Measurements from ENCODE around the gene WDR6.

The WDR6 gene

DNA sequence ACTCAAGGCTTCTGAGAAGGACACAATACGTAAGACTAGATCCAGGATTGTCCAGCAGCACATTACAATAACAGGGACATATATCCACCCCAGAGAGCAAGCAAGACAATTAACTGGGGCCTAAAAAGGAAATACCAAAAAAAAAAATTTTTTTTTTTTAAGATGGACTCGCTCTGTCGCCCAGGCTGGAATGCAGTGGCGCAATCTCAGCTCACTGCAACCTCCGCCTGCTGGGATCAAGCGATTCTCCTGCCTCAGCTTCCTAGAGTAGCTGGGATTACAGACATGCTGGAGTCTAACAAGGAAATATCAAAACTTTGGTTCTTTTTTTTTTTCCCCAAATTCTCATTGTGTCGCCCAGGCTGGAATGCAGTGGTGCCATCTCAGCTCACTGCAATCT, 50.8 kb downstream of the WDR6 start:
- no peak for DNase-seq (ENCODE audit: low read depth)
- TF ChIP-seq, protein P1, sequence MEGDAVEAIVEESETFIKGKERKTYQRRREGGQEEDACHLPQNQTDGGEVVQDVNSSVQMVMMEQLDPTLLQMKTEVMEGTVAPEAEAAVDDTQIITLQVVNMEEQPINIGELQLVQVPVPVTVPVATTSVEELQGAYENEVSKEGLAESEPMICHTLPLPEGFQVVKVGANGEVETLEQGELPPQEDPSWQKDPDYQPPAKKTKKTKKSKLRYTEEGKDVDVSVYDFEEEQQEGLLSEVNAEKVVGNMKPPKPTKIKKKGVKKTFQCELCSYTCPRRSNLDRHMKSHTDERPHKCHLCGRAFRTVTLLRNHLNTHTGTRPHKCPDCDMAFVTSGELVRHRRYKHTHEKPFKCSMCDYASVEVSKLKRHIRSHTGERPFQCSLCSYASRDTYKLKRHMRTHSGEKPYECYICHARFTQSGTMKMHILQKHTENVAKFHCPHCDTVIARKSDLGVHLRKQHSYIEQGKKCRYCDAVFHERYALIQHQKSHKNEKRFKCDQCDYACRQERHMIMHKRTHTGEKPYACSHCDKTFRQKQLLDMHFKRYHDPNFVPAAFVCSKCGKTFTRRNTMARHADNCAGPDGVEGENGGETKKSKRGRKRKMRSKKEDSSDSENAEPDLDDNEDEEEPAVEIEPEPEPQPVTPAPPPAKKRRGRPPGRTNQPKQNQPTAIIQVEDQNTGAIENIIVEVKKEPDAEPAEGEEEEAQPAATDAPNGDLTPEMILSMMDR (IDR thresholded peaks at IDR 0.05; ENCODE audit: low read depth, low read length, missing control alignments) = no peak
- no peak overlapping the region for H3K4me3 ChIP-seq (ENCODE audit: low read depth, low read length)

All from GM12864 (cell line).